WTC11 (cell line): ENCODE data around the gene MRPS10. TPM values are rescaled to one million over a fixed set of nuclear protein-coding genes. Genes with fewer than 3 reads are reported as not detected.

ENCODE experiments used
- ATAC-seq: fragments of 200-7000 bp; cut with Tn5 transposase; 2 replicates; pipeline ENCODE4 v1.10.0; 2021; ENCODE audit warnings: mild to moderate bottlenecking, moderate library complexity
- CTCF ChIA-PET: fragments of 300-600 bp; sonication (Branson Sonifier 250); formaldehyde crosslinking; loops from one replicate; lab custom pipeline; 2021; ENCODE audit warnings: antibody characterized with exemption; lab: Charles Lee
- POLR2A ChIA-PET: fragments of 350-600 bp; sonication (Branson Sonifier 250); formaldehyde crosslinking; loops from one replicate; lab custom pipeline; 2021; ENCODE audit warnings: antibody characterized with exemption; lab: Charles Lee
- DNase-seq: peaks from one replicate; pipeline ENCODE4 v3.0.0; 2021; ENCODE audit warnings: low spot score
- H3K27ac Mint-ChIP-seq: 2 replicates; pipeline ENCODE4 v1.8.0; 2021; ENCODE audit warnings: mixed read lengths
- H3K27me3 Mint-ChIP-seq: 2 replicates; pipeline ENCODE4 v1.8.0; 2021; ENCODE audit warnings: low read depth, mild to moderate bottlenecking, moderate library complexity, mixed read lengths
- H3K36me3 Mint-ChIP-seq: 2 replicates; pipeline ENCODE4 v1.8.0; 2021; ENCODE audit warnings: mixed read lengths
- H3K4me1 Mint-ChIP-seq: 2 replicates; pipeline ENCODE4 v1.8.0; 2022; ENCODE audit warnings: mixed read lengths
- H3K4me3 Mint-ChIP-seq: 2 replicates; pipeline ENCODE4 v1.8.0; 2021; ENCODE audit warnings: mild to moderate bottlenecking, moderate library complexity, mixed read lengths
- H3K9me3 Mint-ChIP-seq: 2 replicates; pipeline ENCODE4 v1.8.0; 2021; ENCODE audit warnings: mixed read lengths
- CBFB ChIP-seq: sonication (generic); formaldehyde crosslinking; IDR thresholded peaks from 2 replicates; pipeline ENCODE4 v1.8.1; 2022; ENCODE audit warnings: mild to moderate bottlenecking, low read depth, missing genetic modification reagents
- E2F1 ChIP-seq: sonication (generic); formaldehyde crosslinking; IDR thresholded peaks from 2 replicates; pipeline ENCODE4 v1.8.0; 2022; ENCODE audit warnings: mild to moderate bottlenecking, missing genetic modification reagents
- FOXP1 ChIP-seq: sonication (generic); formaldehyde crosslinking; IDR thresholded peaks from 2 replicates; pipeline ENCODE4 v1.8.0; 2022; ENCODE audit warnings: missing genetic modification reagents, mild to moderate bottlenecking, moderate library complexity, borderline replicate concordance
- KAT7 ChIP-seq: sonication (generic); formaldehyde crosslinking; IDR thresholded peaks from 2 replicates; pipeline ENCODE4 v1.8.1; 2023; ENCODE audit warnings: missing genetic modification reagents, mild to moderate bottlenecking, borderline replicate concordance
- OVOL2 ChIP-seq: fragments of 250-450 bp; sonication (Bioruptor Pico); IDR thresholded peaks from 2 replicates; pipeline ENCODE4 v1.9.0; 2021; ENCODE audit warnings: mild to moderate bottlenecking, borderline replicate concordance
- USF1 ChIP-seq: sonication (generic); formaldehyde crosslinking; IDR thresholded peaks from 2 replicates; pipeline ENCODE4 v1.8.0; 2022; ENCODE audit warnings: mild to moderate bottlenecking, missing genetic modification reagents
- ZBTB21 ChIP-seq: sonication (generic); formaldehyde crosslinking; IDR thresholded peaks from 2 replicates; pipeline ENCODE4 v1.8.1; 2023; ENCODE audit warnings: mild to moderate bottlenecking, missing genetic modification reagents, borderline replicate concordance
- ZNF121 ChIP-seq: sonication (generic); formaldehyde crosslinking; IDR thresholded peaks from 2 replicates; pipeline ENCODE4 v1.8.0; 2023; ENCODE audit warnings: missing genetic modification reagents
- ZNF219 ChIP-seq: sonication (generic); formaldehyde crosslinking; IDR thresholded peaks from 2 replicates; pipeline ENCODE4 v1.8.0; 2023; ENCODE audit warnings: missing genetic modification reagents, mild to moderate bottlenecking, borderline replicate concordance
- ZNF281 ChIP-seq: sonication (generic); formaldehyde crosslinking; IDR thresholded peaks from 2 replicates; pipeline ENCODE4 v1.8.0; 2023; ENCODE audit warnings: mild to moderate bottlenecking, missing genetic modification reagents
- ZNF317 ChIP-seq: sonication (generic); formaldehyde crosslinking; IDR thresholded peaks from 2 replicates; pipeline ENCODE4 v1.8.1; 2023; ENCODE audit warnings: low read depth, mild to moderate bottlenecking, moderate library complexity, missing genetic modification reagents, borderline replicate concordance
- ZNF423 ChIP-seq: fragments of 250-450 bp; sonication (Bioruptor Pico); IDR thresholded peaks from 2 replicates; pipeline ENCODE4 v2.1.2; 2022; ENCODE audit warnings: mild to moderate bottlenecking, moderate library complexity
- total RNA-seq: library from RNA; stranded (reverse); gene quantifications from 3 replicates; pipeline ENCODE4 v1.2.3, GENCODE V29; 2021
- TF ChIP-seq, protein P1 (sequence below): sonication (generic); formaldehyde crosslinking; IDR thresholded peaks from 2 replicates; pipeline ENCODE4 v1.8.1; 2023; ENCODE audit warnings: mild to moderate bottlenecking, missing genetic modification reagents, moderate library complexity
- TF ChIP-seq, protein P2 (sequence below): sonication (generic); formaldehyde crosslinking; IDR thresholded peaks from 2 replicates; pipeline ENCODE4 v1.8.0; 2023; ENCODE audit warnings: missing genetic modification reagents, mild to moderate bottlenecking, borderline replicate concordance
- TF ChIP-seq, protein P3 (sequence below): fragments of 250-450 bp; sonication (Bioruptor Pico); IDR thresholded peaks from 2 replicates; pipeline ENCODE4 v2.1.2; 2022; ENCODE audit warnings: mild to moderate bottlenecking, moderate library complexity

Gene MRPS10
- total RNA-seq, 1 experiment from 2014 or later = 31.3 TPM

GRCh38 chr6:42188406-42188805 lies 29.3 kb downstream of the MRPS10 start:
- H3K4me3 Mint-ChIP-seq = no peak overlapping the region
- ATAC-seq (no peak), DNase-seq (no peak)
- POLR2A ChIA-PET = interaction anchor here (0.6 kb wide), 1 partner anchor 357 kb away, joined by 3 read pairs; no protein-coding TSS in a partner anchor
- H3K27me3 Mint-ChIP-seq = no peaks in the 10 kb centered on the region; the same call in 1 of the 2 replicates
- H3K36me3 Mint-ChIP-seq = no peaks in the 10 kb centered on the region
- no peak overlapping the region for H3K27ac Mint-ChIP-seq
- no peaks in the 10 kb centered on the region for H3K9me3 Mint-ChIP-seq
- TF ChIP-seq E2F1 (CRISPR knock-in tag) = no peak
- peak; percentile 85; the same call in 1 of the 2 replicates for TF ChIP-seq ZNF121 (CRISPR knock-in tag)
- peaks cover 32% of the 10 kb centered on the region for H3K4me1 Mint-ChIP-seq
- CTCF ChIA-PET = interaction anchor here (1.2 to 4.4 kb wide), 6 partner anchors 14 to 375 kb away, joined by 3 to 22 read pairs (median 5); partner anchors contain the start of gene UBR2

DNA sequence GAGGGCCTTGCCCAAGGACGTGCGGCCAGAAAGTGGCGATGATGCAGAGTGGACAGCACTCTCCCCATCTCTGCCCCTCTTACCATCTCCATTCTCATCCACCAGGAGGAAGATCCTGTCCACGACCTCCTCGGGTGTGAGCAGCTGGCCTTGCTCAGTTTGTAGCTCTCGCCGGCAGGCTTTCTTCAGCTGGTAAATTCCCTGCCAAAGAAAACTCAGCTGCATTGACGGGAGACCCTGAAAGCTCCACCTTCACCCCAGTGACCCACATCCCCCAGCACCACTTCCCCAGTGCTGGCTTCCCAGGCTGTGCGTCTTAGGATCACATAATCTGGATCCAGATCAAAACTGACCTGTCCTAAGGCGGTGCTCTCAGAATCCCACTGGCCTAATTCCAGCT lies 32.1 kb downstream of the MRPS10 start:
- Mint-ChIP-seq H3K27ac (no peak overlapping the region), H3K9me3 (no peaks in the 10 kb centered on the region), H3K4me1 (peaks cover 34% of the 10 kb centered on the region), H3K4me3 (no peak overlapping the region), H3K27me3 (no peaks in the 10 kb centered on the region; the same call in 1 of the 2 replicates), H3K36me3 (no peaks in the 10 kb centered on the region; the same call in 1 of the 2 replicates)
- no peak; the same call in 1 of the 2 replicates for ATAC-seq
- ChIA-PET CTCF (interaction anchor here (0.8 to 4.4 kb wide), 10 partner anchors 8 to 362 kb away, joined by 3 to 22 read pairs (median 4); partner anchors contain the start of gene GUCA1A), POLR2A (interaction anchor here (0.6 kb wide), 2 partner anchors 169 to 404 kb away, joined by 3 read pairs; no protein-coding TSS in a partner anchor)
- DNase-seq = no peak
- TF ChIP-seq USF1 (CRISPR knock-in tag) (no peak), OVOL2 (no peak), KAT7 (CRISPR knock-in tag) (no peak)

- Mint-ChIP-seq H3K4me3 (no peak overlapping the region), H3K4me1 (peaks cover 41% of the 10 kb centered on the region), H3K27ac (no peak overlapping the region; the same call in 1 of the 2 replicates), H3K9me3 (no peaks in the 10 kb centered on the region), H3K36me3 (no peaks in the 10 kb centered on the region; the same call in 1 of the 2 replicates), H3K27me3 (no peaks in the 10 kb centered on the region; the same call in 1 of the 2 replicates)
- ChIA-PET POLR2A (no interaction called here), CTCF (interaction anchor here (1.6 kb wide), 1 partner anchor 31 kb away, joined by 10 read pairs; no protein-coding TSS in a partner anchor)
- DNase-seq (no peak), ATAC-seq (no peak)
- no peak for TF ChIP-seq ZNF317
- no peak for TF ChIP-seq CBFB (CRISPR knock-in tag)
- TF ChIP-seq, protein P1, sequence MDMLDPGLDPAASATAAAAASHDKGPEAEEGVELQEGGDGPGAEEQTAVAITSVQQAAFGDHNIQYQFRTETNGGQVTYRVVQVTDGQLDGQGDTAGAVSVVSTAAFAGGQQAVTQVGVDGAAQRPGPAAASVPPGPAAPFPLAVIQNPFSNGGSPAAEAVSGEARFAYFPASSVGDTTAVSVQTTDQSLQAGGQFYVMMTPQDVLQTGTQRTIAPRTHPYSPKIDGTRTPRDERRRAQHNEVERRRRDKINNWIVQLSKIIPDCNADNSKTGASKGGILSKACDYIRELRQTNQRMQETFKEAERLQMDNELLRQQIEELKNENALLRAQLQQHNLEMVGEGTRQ (CRISPR knock-in tag) = no peak
- TF ChIP-seq ZNF423 (CRISPR knock-in tag) = no peak
- TF ChIP-seq, protein P2, sequence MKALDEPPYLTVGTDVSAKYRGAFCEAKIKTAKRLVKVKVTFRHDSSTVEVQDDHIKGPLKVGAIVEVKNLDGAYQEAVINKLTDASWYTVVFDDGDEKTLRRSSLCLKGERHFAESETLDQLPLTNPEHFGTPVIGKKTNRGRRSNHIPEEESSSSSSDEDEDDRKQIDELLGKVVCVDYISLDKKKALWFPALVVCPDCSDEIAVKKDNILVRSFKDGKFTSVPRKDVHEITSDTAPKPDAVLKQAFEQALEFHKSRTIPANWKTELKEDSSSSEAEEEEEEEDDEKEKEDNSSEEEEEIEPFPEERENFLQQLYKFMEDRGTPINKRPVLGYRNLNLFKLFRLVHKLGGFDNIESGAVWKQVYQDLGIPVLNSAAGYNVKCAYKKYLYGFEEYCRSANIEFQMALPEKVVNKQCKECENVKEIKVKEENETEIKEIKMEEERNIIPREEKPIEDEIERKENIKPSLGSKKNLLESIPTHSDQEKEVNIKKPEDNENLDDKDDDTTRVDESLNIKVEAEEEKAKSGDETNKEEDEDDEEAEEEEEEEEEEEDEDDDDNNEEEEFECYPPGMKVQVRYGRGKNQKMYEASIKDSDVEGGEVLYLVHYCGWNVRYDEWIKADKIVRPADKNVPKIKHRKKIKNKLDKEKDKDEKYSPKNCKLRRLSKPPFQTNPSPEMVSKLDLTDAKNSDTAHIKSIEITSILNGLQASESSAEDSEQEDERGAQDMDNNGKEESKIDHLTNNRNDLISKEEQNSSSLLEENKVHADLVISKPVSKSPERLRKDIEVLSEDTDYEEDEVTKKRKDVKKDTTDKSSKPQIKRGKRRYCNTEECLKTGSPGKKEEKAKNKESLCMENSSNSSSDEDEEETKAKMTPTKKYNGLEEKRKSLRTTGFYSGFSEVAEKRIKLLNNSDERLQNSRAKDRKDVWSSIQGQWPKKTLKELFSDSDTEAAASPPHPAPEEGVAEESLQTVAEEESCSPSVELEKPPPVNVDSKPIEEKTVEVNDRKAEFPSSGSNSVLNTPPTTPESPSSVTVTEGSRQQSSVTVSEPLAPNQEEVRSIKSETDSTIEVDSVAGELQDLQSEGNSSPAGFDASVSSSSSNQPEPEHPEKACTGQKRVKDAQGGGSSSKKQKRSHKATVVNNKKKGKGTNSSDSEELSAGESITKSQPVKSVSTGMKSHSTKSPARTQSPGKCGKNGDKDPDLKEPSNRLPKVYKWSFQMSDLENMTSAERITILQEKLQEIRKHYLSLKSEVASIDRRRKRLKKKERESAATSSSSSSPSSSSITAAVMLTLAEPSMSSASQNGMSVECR (CRISPR knock-in tag) = no peak
- no peak for TF ChIP-seq FOXP1 (CRISPR knock-in tag)
- no peak for TF ChIP-seq ZNF219
- TF ChIP-seq ZBTB21 (CRISPR knock-in tag) = no peak
- TF ChIP-seq OVOL2 = no peak
- TF ChIP-seq, protein P3, sequence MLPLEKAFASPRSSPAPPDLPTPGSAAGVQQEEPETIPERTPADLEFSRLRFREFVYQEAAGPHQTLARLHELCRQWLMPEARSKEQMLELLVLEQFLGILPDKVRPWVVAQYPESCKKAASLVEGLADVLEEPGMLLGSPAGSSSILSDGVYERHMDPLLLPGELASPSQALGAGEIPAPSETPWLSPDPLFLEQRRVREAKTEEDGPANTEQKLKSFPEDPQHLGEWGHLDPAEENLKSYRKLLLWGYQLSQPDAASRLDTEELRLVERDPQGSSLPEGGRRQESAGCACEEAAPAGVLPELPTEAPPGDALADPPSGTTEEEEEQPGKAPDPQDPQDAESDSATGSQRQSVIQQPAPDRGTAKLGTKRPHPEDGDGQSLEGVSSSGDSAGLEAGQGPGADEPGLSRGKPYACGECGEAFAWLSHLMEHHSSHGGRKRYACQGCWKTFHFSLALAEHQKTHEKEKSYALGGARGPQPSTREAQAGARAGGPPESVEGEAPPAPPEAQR (CRISPR knock-in tag) = no peak
- TF ChIP-seq ZNF281 = no peak
Observed at GRCh38 chr6:42184475-42184874, 33.2 kb downstream of the MRPS10 start.
